ENCODE results near the gene SFT2D1. TPM values are rescaled to one million over a fixed set of nuclear protein-coding genes. Genes with fewer than 3 reads are reported as not detected.

Gene SFT2D1
- total and polyA plus RNA-seq, 9 of the 15 experiments (the other 6 are each of a cell fraction or from before 2014, with no cell fraction given), result 54.4 to 140 (median 74.6) TPM

DNA sequence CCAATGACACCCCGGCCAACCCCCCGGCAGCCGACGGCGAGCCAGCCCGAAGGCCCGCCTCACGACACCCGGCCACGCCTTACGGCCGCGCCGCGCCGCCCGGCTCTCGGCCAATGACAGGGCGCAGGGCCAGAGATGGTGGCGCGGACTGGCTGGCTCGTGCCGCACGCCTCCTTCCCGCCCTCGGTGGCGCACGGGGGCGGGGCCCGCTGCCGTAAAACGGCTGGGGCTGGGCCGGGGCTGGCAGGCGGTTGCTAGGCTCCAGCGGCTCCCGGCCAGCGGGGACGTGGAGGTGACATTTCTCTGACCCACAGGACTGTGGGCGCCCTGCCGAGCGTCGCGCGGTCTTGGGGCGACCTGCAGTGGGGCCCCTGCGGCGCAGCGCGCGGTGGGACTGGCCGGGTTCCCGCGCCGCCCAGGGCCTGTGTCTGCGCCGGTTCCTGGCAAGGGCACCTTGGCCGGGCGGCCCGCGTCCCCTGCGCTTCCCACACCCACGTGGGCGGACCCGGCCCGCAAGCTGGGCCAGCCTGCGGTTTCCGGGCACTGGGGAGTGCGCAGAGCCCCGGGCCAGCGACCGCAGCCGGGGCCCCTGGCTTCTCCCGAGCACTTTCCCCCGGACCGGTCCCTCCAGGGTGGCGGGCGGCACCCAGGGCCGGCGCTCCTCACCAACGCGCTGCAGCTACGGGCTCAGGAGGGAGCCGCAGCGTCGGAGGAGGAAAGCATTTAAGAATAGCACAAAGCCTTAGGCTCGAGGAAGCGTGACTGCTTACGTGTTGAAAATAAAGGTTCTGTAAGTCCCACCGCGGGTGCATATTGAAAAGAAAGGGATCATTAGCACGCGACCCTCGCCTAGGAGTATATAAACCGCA, 40.8 kb upstream of the SFT2D1 start, which contains the start of gene MPC1 (continued):
- TF ChIP-seq, protein P1, sequence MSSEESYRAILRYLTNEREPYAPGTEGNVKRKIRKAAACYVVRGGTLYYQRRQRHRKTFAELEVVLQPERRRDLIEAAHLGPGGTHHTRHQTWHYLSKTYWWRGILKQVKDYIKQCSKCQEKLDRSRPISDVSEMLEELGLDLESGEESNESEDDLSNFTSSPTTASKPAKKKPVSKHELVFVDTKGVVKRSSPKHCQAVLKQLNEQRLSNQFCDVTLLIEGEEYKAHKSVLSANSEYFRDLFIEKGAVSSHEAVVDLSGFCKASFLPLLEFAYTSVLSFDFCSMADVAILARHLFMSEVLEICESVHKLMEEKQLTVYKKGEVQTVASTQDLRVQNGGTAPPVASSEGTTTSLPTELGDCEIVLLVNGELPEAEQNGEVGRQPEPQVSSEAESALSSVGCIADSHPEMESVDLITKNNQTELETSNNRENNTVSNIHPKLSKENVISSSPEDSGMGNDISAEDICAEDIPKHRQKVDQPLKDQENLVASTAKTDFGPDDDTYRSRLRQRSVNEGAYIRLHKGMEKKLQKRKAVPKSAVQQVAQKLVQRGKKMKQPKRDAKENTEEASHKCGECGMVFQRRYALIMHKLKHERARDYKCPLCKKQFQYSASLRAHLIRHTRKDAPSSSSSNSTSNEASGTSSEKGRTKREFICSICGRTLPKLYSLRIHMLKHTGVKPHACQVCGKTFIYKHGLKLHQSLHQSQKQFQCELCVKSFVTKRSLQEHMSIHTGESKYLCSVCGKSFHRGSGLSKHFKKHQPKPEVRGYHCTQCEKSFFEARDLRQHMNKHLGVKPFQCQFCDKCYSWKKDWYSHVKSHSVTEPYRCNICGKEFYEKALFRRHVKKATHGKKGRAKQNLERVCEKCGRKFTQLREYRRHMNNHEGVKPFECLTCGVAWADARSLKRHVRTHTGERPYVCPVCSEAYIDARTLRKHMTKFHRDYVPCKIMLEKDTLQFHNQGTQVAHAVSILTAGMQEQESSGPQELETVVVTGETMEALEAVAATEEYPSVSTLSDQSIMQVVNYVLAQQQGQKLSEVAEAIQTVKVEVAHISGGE (CRISPR knock-in tag; IDR thresholded peaks at IDR 0.05), result peak in 2 of 3 experiments; percentile 18 to 51; a peak in 1 of 6 replicates
- TF ChIP-seq, protein P2, sequence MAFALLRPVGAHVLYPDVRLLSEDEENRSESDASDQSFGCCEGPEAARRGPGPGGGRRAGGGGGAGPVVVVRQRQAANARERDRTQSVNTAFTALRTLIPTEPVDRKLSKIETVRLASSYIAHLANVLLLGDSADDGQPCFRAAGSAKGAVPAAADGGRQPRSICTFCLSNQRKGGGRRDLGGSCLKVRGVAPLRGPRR (CRISPR knock-in tag; IDR thresholded peaks at IDR 0.05), result no peak
- TF ChIP-seq, protein P3, sequence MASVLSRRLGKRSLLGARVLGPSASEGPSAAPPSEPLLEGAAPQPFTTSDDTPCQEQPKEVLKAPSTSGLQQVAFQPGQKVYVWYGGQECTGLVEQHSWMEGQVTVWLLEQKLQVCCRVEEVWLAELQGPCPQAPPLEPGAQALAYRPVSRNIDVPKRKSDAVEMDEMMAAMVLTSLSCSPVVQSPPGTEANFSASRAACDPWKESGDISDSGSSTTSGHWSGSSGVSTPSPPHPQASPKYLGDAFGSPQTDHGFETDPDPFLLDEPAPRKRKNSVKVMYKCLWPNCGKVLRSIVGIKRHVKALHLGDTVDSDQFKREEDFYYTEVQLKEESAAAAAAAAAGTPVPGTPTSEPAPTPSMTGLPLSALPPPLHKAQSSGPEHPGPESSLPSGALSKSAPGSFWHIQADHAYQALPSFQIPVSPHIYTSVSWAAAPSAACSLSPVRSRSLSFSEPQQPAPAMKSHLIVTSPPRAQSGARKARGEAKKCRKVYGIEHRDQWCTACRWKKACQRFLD (CRISPR knock-in tag; IDR thresholded peaks at IDR 0.05), result no peak; the same call in 1 of the 2 replicates
- TF ChIP-seq YBX1 (IDR thresholded peaks at IDR 0.05) (no peak), ZNF830 (CRISPR knock-in tag; IDR thresholded peaks at IDR 0.05) (no peak), HCFC1 (IDR thresholded peaks at IDR 0.05; ENCODE audit: low read depth, low read length) (peak; percentile 4; the same call in 1 of the 2 replicates), MTF1 (CRISPR knock-in tag; IDR thresholded peaks at IDR 0.05; ENCODE audit: borderline replicate concordance) (no peak), MYNN (IDR thresholded peaks at IDR 0.05) (no peak; the same call in 1 of the 2 replicates), MYNN (CRISPR knock-in tag; IDR thresholded peaks at IDR 0.05) (no peak), POLR2AphosphoS5 (IDR thresholded peaks at IDR 0.05; ENCODE audit: control insufficient read depth, insufficient read depth, low read depth, low read length) (peak; percentile 68), GABPB1 (CRISPR knock-in tag; IDR thresholded peaks at IDR 0.05) (0 out of 2 replicates have a peak, but pooled peaks have one; percentile 0), MEIS2 (IDR thresholded peaks at IDR 0.05; ENCODE audit: partially characterized antibody) (peak; percentile 51), FOS (IDR thresholded peaks at IDR 0.05; ENCODE audit: extremely low read depth, insufficient read length) (peak; percentile 86), SUPT5H (IDR thresholded peaks at IDR 0.05) (peak; percentile 75; the same call in 1 of the 2 replicates), ESRRA (IDR thresholded peaks at IDR 0.05; ENCODE audit: borderline replicate concordance, low read depth) (peak; percentile 100)
- TF ChIP-seq, protein P4, sequence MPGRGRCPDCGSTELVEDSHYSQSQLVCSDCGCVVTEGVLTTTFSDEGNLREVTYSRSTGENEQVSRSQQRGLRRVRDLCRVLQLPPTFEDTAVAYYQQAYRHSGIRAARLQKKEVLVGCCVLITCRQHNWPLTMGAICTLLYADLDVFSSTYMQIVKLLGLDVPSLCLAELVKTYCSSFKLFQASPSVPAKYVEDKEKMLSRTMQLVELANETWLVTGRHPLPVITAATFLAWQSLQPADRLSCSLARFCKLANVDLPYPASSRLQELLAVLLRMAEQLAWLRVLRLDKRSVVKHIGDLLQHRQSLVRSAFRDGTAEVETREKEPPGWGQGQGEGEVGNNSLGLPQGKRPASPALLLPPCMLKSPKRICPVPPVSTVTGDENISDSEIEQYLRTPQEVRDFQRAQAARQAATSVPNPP (IDR thresholded peaks at IDR 0.05; ENCODE audit: borderline replicate concordance, insufficient read depth, insufficient read length), result no peak
- TF ChIP-seq, protein P5, sequence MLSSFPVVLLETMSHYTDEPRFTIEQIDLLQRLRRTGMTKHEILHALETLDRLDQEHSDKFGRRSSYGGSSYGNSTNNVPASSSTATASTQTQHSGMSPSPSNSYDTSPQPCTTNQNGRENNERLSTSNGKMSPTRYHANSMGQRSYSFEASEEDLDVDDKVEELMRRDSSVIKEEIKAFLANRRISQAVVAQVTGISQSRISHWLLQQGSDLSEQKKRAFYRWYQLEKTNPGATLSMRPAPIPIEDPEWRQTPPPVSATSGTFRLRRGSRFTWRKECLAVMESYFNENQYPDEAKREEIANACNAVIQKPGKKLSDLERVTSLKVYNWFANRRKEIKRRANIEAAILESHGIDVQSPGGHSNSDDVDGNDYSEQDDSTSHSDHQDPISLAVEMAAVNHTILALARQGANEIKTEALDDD (IDR thresholded peaks at IDR 0.05), result no peak
